Calu3 (cell line): ENCODE results near the gene TFAP2D. TPM values are rescaled to one million over a fixed set of nuclear protein-coding genes. Genes with fewer than 3 reads are reported as not detected.

ENCODE experiments used
- BruUV-seq: library from RNA; stranded (reverse); fragments of 400-500 nt; replicated peaks from 2 replicates; lab custom pipeline; 2021; lab: Mats Ljungman, UMichigan
- CTCF ChIA-PET: fragments of 300-600 bp; sonication (Branson Sonifier 250); formaldehyde crosslinking; loops from one replicate; lab custom pipeline; 2022; ENCODE audit warnings: antibody characterized with exemption; lab: Charles Lee
- DNase-seq: peaks from one replicate; pipeline ENCODE4 v3.0.0; 2022
- H3K27ac Mint-ChIP-seq: one replicate; pipeline ENCODE4 v1.8.0; 2022; ENCODE audit warnings: mixed read lengths; ENCODE audit not compliant: unreplicated experiment
- H3K27me3 Mint-ChIP-seq: one replicate; pipeline ENCODE4 v1.8.0; 2022; ENCODE audit warnings: mixed read lengths; ENCODE audit not compliant: unreplicated experiment
- H3K36me3 Mint-ChIP-seq: one replicate; pipeline ENCODE4 v1.8.0; 2022; ENCODE audit warnings: mild to moderate bottlenecking, moderate library complexity, mixed read lengths; ENCODE audit not compliant: insufficient read depth, unreplicated experiment
- H3K4me1 Mint-ChIP-seq: one replicate; pipeline ENCODE4 v1.8.0; 2022; ENCODE audit warnings: mild to moderate bottlenecking, low read depth, mixed read lengths; ENCODE audit not compliant: unreplicated experiment
- H3K4me3 Mint-ChIP-seq: one replicate; pipeline ENCODE4 v1.8.0; 2022; ENCODE audit warnings: mild to moderate bottlenecking, low read depth, moderate library complexity, mixed read lengths; ENCODE audit not compliant: unreplicated experiment
- H3K9me3 Mint-ChIP-seq: one replicate; pipeline ENCODE4 v1.8.0; 2022; ENCODE audit warnings: low read depth, mixed read lengths; ENCODE audit not compliant: unreplicated experiment
- intact Hi-C: fragments of 100-400 bp; cut with micrococcal nuclease; formaldehyde crosslinking; loops from one replicate; pipeline ENCODE4 v1.10.0; 2022; ENCODE audit not compliant: unreplicated experiment
- total RNA-seq: library from RNA; stranded (reverse); gene quantifications from 2 replicates; pipeline ENCODE4 v1.2.3, GENCODE V29; 2022
- TF ChIP-seq, protein P1 (sequence below): fragments of 200-600 bp; IDR thresholded peaks from one replicate; pipeline ENCODE4 v1.8.0; 2022; ENCODE audit warnings: antibody characterized with exemption; ENCODE audit not compliant: unreplicated experiment

TFAP2D gene
- total RNA-seq, 1 experiment from 2014 or later: not detected

DNA sequence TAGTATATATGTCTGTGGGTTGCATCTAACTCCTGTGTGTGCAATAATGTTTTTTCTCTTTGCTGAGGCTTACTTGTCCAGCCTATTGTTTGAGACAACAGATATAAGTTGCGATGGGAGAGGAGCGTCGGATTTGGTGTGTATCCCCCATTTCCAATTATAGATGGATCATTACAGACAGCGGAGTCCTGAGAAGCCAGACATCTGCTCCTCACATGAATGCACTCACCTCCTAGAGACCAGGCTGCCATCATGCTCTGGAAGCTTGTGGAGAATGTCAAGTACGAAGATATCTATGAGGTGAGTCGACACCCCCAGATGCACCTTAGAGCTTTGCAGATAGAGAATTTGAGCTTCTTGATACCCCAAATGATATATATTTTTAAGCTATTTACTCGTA lies 105.3 kb downstream of the TFAP2D start, which contains the start of gene TFAP2B:
TSS of gene TFAP2B (plus strand) at position 199 of the 400 bp plus-strand sequence. CDS start at position 220, 21 bp downstream.
- intact Hi-C loops: loop anchor here (10.0 kb wide), 4 partner anchors 206 to 1206 kb away; no protein-coding TSS in a partner anchor
- H3K27ac Mint-ChIP-seq: no peak within 1 kb of the TSS
- no peaks in the 10 kb centered on the region for H3K9me3 Mint-ChIP-seq
- no TSS peak for BruUV-seq
- H3K4me1 Mint-ChIP-seq: peaks cover 31% of the 10 kb centered on the region
- peak within 1 kb of the TSS; percentile 79 for H3K4me3 Mint-ChIP-seq
- TF ChIP-seq, protein P1, sequence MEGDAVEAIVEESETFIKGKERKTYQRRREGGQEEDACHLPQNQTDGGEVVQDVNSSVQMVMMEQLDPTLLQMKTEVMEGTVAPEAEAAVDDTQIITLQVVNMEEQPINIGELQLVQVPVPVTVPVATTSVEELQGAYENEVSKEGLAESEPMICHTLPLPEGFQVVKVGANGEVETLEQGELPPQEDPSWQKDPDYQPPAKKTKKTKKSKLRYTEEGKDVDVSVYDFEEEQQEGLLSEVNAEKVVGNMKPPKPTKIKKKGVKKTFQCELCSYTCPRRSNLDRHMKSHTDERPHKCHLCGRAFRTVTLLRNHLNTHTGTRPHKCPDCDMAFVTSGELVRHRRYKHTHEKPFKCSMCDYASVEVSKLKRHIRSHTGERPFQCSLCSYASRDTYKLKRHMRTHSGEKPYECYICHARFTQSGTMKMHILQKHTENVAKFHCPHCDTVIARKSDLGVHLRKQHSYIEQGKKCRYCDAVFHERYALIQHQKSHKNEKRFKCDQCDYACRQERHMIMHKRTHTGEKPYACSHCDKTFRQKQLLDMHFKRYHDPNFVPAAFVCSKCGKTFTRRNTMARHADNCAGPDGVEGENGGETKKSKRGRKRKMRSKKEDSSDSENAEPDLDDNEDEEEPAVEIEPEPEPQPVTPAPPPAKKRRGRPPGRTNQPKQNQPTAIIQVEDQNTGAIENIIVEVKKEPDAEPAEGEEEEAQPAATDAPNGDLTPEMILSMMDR: no peak
- peaks cover 8% of the 10 kb centered on the region for H3K36me3 Mint-ChIP-seq
- DNase-seq: no peak
- CTCF ChIA-PET: no interaction called here
- H3K27me3 Mint-ChIP-seq: peaks cover 87% of the 10 kb centered on the region

DNA sequence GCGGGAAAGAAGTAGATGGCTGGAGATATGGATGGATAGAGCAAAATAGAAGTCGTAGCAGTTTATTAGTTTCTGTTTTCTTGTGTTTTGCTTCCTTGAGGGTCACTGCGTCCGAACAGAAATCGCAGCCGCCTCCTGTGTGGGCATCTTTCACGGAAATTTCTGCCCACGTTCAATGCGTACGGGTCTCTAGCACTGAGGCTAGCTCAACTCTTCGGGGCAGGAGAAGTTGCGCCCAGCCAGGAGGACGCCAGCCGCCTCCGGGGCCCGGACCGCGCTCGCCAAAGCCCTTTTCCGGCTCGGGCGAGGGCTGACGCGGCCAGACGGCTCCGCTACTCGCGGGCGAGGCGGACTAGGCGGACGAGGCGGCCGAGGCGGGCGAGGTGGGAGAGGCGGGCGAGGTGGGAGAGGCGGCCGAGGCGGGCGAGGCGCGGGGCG lies 106.2 kb downstream of the TFAP2D start:
- Mint-ChIP-seq H3K4me3 (peak overlapping the region; percentile 79), H3K9me3 (no peaks in the 10 kb centered on the region), H3K36me3 (peaks cover 8% of the 10 kb centered on the region), H3K27ac (no peak overlapping the region), H3K4me1 (peaks cover 31% of the 10 kb centered on the region), H3K27me3 (peaks cover 87% of the 10 kb centered on the region)
- CTCF ChIA-PET: interaction anchor here (0.6 kb wide), 1 partner anchor 531 kb away, joined by 3 read pairs; no protein-coding TSS in a partner anchor
- no TSS peak for BruUV-seq
- TF ChIP-seq, protein P1: no peak
- DNase-seq: peak; percentile 23
- intact Hi-C loops: loop anchor here (10.0 kb wide), 4 partner anchors 205 to 1205 kb away; no protein-coding TSS in a partner anchor

DNA sequence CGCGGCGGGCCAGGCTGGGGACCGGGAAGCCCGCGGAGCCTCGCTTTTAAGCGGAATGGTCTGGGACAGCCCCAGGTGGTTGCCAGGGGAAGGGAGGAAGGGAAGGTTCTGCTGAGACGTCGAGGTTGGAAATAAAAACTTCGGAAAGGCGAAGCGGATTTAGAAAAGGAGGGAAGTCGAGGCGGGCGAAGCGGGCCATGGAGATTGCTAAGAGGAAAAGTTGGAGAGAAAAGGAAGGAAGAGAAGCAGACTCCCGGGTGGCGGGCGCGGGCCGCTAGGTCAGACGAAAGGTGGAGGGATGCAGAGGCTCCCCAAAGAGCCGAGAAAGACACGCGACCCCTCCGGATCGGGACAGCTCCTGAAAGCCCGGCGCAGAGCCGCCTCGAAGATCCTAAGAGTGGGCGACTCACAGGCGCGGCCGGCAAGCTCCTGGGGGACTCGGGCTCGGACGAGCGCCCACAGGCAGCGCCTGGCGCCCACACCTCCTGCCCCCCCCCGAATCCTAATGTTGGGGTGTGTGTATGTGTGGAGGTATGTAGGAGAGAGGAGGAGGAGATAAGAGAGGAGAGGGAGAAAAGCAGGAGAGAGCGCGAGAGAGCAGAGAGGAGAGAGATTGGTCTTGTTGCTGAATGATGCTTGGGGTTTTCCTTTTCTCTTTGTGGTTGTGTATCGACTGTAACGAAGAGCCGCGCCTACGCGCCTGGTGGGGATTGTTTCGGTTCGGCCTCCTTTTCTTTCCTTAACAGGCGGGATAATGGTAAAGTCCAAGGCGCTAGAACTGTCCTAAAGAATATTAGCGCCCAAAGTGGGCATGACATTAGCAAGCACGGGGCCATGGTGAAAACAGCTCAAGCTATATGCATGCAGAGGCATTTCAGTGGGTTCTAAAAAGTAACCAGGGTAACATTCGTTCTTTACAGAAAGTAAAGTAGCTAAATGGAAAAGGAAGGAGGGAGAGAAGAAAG lies 106.9 kb downstream of the TFAP2D start:
- Mint-ChIP-seq H3K27ac (no peak overlapping the region), H3K27me3 (peaks cover 89% of the 10 kb centered on the region), H3K4me1 (peaks cover 31% of the 10 kb centered on the region), H3K4me3 (peak overlapping the region; percentile 79), H3K36me3 (peaks cover 8% of the 10 kb centered on the region), H3K9me3 (no peaks in the 10 kb centered on the region)
- DNase-seq: no peak
- CTCF ChIA-PET: interaction anchor here (0.6 to 1.2 kb wide), 3 partner anchors 26 to 812 kb away, joined by 3 to 12 read pairs (median 4); no protein-coding TSS in a partner anchor
- TF ChIP-seq, protein P1: no peak
- BruUV-seq: no TSS peak
- intact Hi-C loops: loop anchor here (10.0 kb wide), 4 partner anchors 205 to 1205 kb away; no protein-coding TSS in a partner anchor

DNA sequence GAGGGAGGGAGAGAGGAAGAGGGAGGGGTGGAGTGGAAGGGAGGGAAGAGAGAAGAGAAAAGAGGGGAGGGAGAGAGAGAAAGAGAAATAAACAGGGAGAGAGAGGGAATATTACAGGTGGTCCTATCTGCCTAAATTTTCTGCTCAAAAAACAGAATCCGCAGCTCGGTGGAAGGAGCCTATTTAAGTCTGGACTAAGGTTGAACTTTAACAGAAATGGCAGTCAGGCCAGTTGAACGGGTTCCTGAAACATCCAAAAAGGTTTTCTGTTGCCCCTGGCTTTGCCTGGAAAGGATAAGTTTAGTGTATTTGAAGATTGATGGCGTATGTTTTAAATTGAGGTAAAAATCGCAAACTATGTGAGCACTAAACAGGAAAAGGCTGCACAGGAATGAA lies 107.5 kb downstream of the TFAP2D start:
- TF ChIP-seq, protein P1: no peak
- no TSS peak for BruUV-seq
- Mint-ChIP-seq H3K36me3 (peaks cover 3% of the 10 kb centered on the region), H3K4me3 (peak overlapping the region; percentile 79), H3K27me3 (peaks cover 96% of the 10 kb centered on the region), H3K4me1 (peaks cover 31% of the 10 kb centered on the region), H3K9me3 (no peaks in the 10 kb centered on the region), H3K27ac (peak overlapping the region; percentile 19)
- CTCF ChIA-PET: interaction anchor here (0.6 to 1.2 kb wide), 3 partner anchors 26 to 1026 kb away, joined by 3 to 12 read pairs (median 4); no protein-coding TSS in a partner anchor
- DNase-seq: peak; percentile 38
- intact Hi-C loops: no loop called here
